BLaER1 (cell line): ENCODE measurements around the gene SLC19A1.

Experiments used
- H3K27ac ChIP-seq: shearing (Covaris generic); formaldehyde crosslinking; 2 replicates; pipeline ENCODE4 v1.8.1; 2022
- H3K27me3 ChIP-seq: shearing (Covaris generic); formaldehyde crosslinking; 2 replicates; pipeline ENCODE4 v1.8.1; 2022
- H3K36me3 ChIP-seq: shearing (Covaris generic); formaldehyde crosslinking; 2 replicates; pipeline ENCODE4 v1.8.1; 2022
- H3K4me1 ChIP-seq: shearing (Covaris generic); formaldehyde crosslinking; 2 replicates; pipeline ENCODE4 v1.8.1; 2022
- H3K4me2 ChIP-seq: shearing (Covaris generic); formaldehyde crosslinking; 2 replicates; pipeline ENCODE4 v1.8.1; 2022
- H3K4me3 ChIP-seq: shearing (Covaris generic); formaldehyde crosslinking; 2 replicates; pipeline ENCODE4 v1.8.1; 2022
- H3K9ac ChIP-seq: shearing (Covaris generic); formaldehyde crosslinking; 2 replicates; pipeline ENCODE4 v1.8.1; 2022
- H3K9me3 ChIP-seq: shearing (Covaris generic); formaldehyde crosslinking; 2 replicates; pipeline ENCODE4 v1.8.1; 2022
- H4K20me1 ChIP-seq: shearing (Covaris generic); formaldehyde crosslinking; 2 replicates; pipeline ENCODE4 v1.8.1; 2022
- Cebpa-rat ChIP-seq: shearing (Covaris generic); IDR thresholded peaks from 2 replicates; pipeline ENCODE4 v1.8.1; 2022

SLC19A1 gene

GRCh38 chr21:45480701-45481500, 61.3 kb downstream of the SLC19A1 start:
- H3K27me3 ChIP-seq = no peaks in the 10 kb centered on the region
- H3K27ac ChIP-seq = peak overlapping the region; percentile 92
- peaks cover 77% of the 10 kb centered on the region for H3K4me1 ChIP-seq
- no peak overlapping the region for H3K9ac ChIP-seq
- no peak overlapping the region for H3K4me3 ChIP-seq
- H4K20me1 ChIP-seq = no peaks in the 10 kb centered on the region
- H3K9me3 ChIP-seq = no peaks in the 10 kb centered on the region
- H3K4me2 ChIP-seq = peak overlapping the region; percentile 96
- no peak for TF ChIP-seq Cebpa-rat
- H3K36me3 ChIP-seq = no peaks in the 10 kb centered on the region

DNA sequence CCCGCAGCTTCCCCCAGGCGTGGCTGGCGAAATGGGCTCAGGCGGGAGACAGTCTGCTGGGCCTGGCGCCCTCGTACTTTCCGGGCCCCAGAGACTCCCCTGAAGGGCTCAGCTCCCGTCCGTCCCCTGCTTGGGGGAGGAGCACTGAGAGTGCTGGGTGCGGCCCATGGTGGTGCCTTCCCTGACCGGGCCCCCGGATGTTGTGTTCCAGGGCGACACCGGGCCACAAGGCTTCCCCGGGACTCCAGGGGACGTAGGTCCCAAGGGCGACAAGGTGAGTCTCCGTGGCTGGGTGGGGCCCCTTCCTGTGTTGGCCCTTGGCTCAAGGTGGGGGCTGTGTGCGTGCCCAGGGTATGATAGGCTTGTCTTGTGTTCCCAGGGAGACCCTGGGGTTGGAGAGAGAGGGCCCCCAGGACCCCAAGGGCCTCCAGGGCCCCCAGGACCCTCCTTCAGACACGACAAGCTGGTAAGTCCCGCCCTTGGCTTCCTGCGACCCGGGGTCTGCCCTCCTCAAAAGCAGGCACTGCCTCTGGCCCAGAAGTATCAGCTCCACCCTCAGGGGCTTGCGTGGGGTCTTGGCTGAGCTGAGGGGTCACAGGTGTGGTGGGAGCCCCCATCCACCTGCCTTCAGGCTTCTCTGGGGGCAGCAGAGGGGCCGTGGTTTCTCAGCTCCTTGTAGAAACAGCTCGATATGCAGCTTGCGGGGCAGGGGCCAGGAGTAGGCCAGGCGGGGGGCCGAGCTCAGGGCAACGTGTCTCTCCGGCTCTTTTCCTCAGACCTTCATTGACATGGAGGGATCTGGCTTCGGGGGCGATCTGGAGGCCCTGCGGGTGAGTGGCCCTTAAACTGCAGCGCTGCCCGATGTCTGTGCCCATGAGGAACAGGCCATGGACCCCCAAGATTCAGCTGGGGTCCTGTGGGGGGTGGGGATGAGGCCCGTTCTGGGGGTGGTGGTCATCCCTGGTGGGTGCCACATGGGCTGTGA, 62.3 kb downstream of the SLC19A1 start:
- peaks cover 70% of the 10 kb centered on the region for H3K4me1 ChIP-seq
- H3K9ac ChIP-seq = peak overlapping the region; percentile 77
- H3K36me3 ChIP-seq = no peaks in the 10 kb centered on the region
- no peaks in the 10 kb centered on the region for H3K27me3 ChIP-seq
- H3K4me3 ChIP-seq = peak overlapping the region; percentile 57
- H4K20me1 ChIP-seq = no peaks in the 10 kb centered on the region
- TF ChIP-seq Cebpa-rat = no peak
- H3K4me2 ChIP-seq = peak overlapping the region; percentile 96
- no peaks in the 10 kb centered on the region for H3K9me3 ChIP-seq
- peak overlapping the region; percentile 92 for H3K27ac ChIP-seq

GRCh38 chr21:45478816-45479669, 63.2 kb downstream of the SLC19A1 start:
- peak overlapping the region; percentile 57 for H3K4me3 ChIP-seq
- no peaks in the 10 kb centered on the region for H3K9me3 ChIP-seq
- H3K9ac ChIP-seq = peak overlapping the region; percentile 77
- no peaks in the 10 kb centered on the region for H4K20me1 ChIP-seq
- peak overlapping the region; percentile 92 for H3K27ac ChIP-seq
- no peaks in the 10 kb centered on the region for H3K36me3 ChIP-seq
- H3K4me1 ChIP-seq = peaks cover 70% of the 10 kb centered on the region
- H3K4me2 ChIP-seq = peak overlapping the region; percentile 96
- H3K27me3 ChIP-seq = no peaks in the 10 kb centered on the region
- TF ChIP-seq Cebpa-rat = no peak

- Histone ChIP-seq H4K20me1 (no peaks in the 10 kb centered on the region), H3K36me3 (no peaks in the 10 kb centered on the region), H3K27ac (peak overlapping the region; percentile 90), H3K9me3 (no peaks in the 10 kb centered on the region), H3K4me1 (peaks cover 70% of the 10 kb centered on the region), H3K4me3 (peak overlapping the region; percentile 36), H3K4me2 (peak overlapping the region; percentile 96), H3K9ac (peak overlapping the region; percentile 67), H3K27me3 (no peaks in the 10 kb centered on the region)
- no peak for TF ChIP-seq Cebpa-rat
These were observed 64.0 kb downstream of the SLC19A1 start for GRCh38 chr21:45478115-45478801.

GRCh38 chr21:45477176-45478114, 64.8 kb downstream of the SLC19A1 start:
- no peaks in the 10 kb centered on the region for H3K27me3 ChIP-seq
- peak overlapping the region; percentile 36 for H3K4me3 ChIP-seq
- H3K36me3 ChIP-seq = no peaks in the 10 kb centered on the region
- no peak for TF ChIP-seq Cebpa-rat
- H3K9ac ChIP-seq = peak overlapping the region; percentile 67
- peaks cover 70% of the 10 kb centered on the region for H3K4me1 ChIP-seq
- H3K9me3 ChIP-seq = no peaks in the 10 kb centered on the region
- peak overlapping the region; percentile 96 for H3K4me2 ChIP-seq
- peak overlapping the region; percentile 90 for H3K27ac ChIP-seq
- no peaks in the 10 kb centered on the region for H4K20me1 ChIP-seq

GRCh38 chr21:45476582-45476981, 65.7 kb downstream of the SLC19A1 start:
- Histone ChIP-seq H4K20me1 (no peaks in the 10 kb centered on the region), H3K9me3 (no peaks in the 10 kb centered on the region), H3K27ac (no peak overlapping the region), H3K36me3 (no peaks in the 10 kb centered on the region), H3K9ac (no peak overlapping the region), H3K4me1 (peaks cover 70% of the 10 kb centered on the region), H3K27me3 (no peaks in the 10 kb centered on the region), H3K4me3 (no peak overlapping the region), H3K4me2 (0 out of 2 replicates have a peak overlapping the region, but pooled peaks have one; percentile 96)
- no peak for TF ChIP-seq Cebpa-rat

DNA sequence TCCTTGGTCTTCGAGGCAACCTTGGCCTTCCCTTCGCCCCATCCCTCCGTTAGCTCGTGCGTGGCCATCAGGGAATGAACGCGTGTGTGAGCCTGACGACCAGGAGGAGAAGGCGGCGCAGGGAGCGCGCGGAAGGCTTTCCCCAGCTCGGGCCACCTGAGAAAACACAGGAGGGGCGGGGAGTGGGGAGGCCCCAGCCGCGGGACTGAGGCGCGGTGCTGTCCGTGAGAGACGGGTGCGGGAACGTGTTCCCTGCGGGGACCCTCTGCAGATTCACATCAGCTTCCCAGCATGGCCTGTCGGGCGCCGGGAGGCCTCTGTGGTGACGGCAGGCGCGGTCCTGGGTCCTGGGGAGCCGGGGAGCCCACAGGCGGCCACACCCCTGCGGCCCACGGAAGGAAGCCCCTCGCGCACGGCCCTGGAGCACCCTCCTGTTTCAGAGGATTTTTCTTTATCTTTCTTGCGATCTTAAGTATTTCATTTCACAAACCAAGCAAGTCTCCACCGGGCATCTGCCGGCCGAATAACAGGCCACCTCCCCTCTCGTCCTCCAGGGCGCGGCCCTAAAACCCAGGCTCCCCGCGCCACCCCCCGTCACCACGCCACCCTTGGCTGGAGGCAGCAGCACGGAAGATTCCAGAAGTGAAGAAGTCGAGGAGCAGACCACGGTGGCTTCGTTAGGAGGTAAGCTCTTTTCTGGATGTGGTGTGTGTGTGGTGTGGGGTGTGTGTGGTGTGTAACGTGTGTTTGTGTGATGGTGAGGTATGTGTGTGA, 66.3 kb downstream of the SLC19A1 start:
- Histone ChIP-seq H3K4me1 (peaks cover 70% of the 10 kb centered on the region), H3K36me3 (no peaks in the 10 kb centered on the region)

More for the DNA sequence above, 66.3 kb downstream of the SLC19A1 start:
- H4K20me1 ChIP-seq = no peaks in the 10 kb centered on the region
- H3K9ac ChIP-seq = no peak overlapping the region
- H3K27ac ChIP-seq = no peak overlapping the region
- no peak for TF ChIP-seq Cebpa-rat
- H3K9me3 ChIP-seq = no peaks in the 10 kb centered on the region
- no peaks in the 10 kb centered on the region for H3K27me3 ChIP-seq
- no peak overlapping the region for H3K4me3 ChIP-seq
- no peak overlapping the region for H3K4me2 ChIP-seq
